C4-2B (cell line): Measurements from ENCODE around the gene SLC4A1AP.

Source experiments
- CTCF ChIP-seq: fragments of 450-650 bp; conservative IDR thresholded peaks from 2 replicates; pipeline ENCODE4 v1.5.1; 2017; ENCODE audit warnings: mild to moderate bottlenecking
- ZFX ChIP-seq: fragments of 450-650 bp; IDR thresholded peaks from 2 replicates; pipeline ENCODE4 v1.6.1; 2017

- TF ChIP-seq ZFX (no peak), CTCF (no peak)
Measured at GRCh38 chr2:27704342-27704876, 40.7 kb downstream of the SLC4A1AP start.
